Measurements from ENCODE around the gene CREBBP. TPM values are rescaled to one million over a fixed set of nuclear protein-coding genes. Genes with fewer than 3 reads are reported as not detected.

Gene CREBBP
- total and polyA plus RNA-seq, 2 experiments from 2014 or later = 24.4 to 33.8 TPM

GRCh38 chr16:3727806-3728381 is 152.6 kb downstream of the CREBBP start:
- Histone ChIP-seq H3K4me3 (no peak overlapping the region), H3K9me3 (ENCODE audit: low read depth) (no peaks in the 10 kb centered on the region), H3K27ac (no peak overlapping the region), H3K27me3 (no peaks in the 10 kb centered on the region), H3K36me3 (peaks cover 41% of the 10 kb centered on the region), H3K4me1 (ENCODE audit: low read depth) (no peaks in the 10 kb centered on the region)
- DNase-seq (ENCODE audit: low read depth in 1 of 2, low spot score in 1 of 2) = no peak
- TF ChIP-seq CTCF (IDR thresholded peaks at IDR 0.05; ENCODE audit: low read depth, low read length) = no peak

- DNase-seq (ENCODE audit: low read depth in 1 of 2, low spot score in 1 of 2) = no peak
- H3K27ac ChIP-seq = peak overlapping the region; percentile 21
- no peaks in the 10 kb centered on the region for H3K27me3 ChIP-seq
- TF ChIP-seq CTCF (IDR thresholded peaks at IDR 0.05; ENCODE audit: low read depth, low read length) = no peak
- H3K4me3 ChIP-seq = no peak overlapping the region
- H3K4me1 ChIP-seq (ENCODE audit: low read depth) = no peaks in the 10 kb centered on the region
- H3K9me3 ChIP-seq (ENCODE audit: low read depth) = no peaks in the 10 kb centered on the region
- H3K36me3 ChIP-seq = peaks cover 30% of the 10 kb centered on the region
Observed at GRCh38 chr16:3726021-3726687, 154.4 kb downstream of the CREBBP start.

- H3K4me3 ChIP-seq = no peak overlapping the region
- H3K27ac ChIP-seq = peak overlapping the region; percentile 21
- peaks cover 24% of the 10 kb centered on the region for H3K36me3 ChIP-seq
- DNase-seq (ENCODE audit: low read depth in 1 of 2, low spot score in 1 of 2) = no peak
- H3K9me3 ChIP-seq (ENCODE audit: low read depth) = no peaks in the 10 kb centered on the region
- no peaks in the 10 kb centered on the region for H3K27me3 ChIP-seq
- H3K4me1 ChIP-seq (ENCODE audit: low read depth) = no peaks in the 10 kb centered on the region
- TF ChIP-seq CTCF (IDR thresholded peaks at IDR 0.05; ENCODE audit: low read depth, low read length) = no peak
Observed at GRCh38 chr16:3725276-3725675, 155.2 kb downstream of the CREBBP start.

- Histone ChIP-seq H3K9me3 (ENCODE audit: low read depth) (no peaks in the 10 kb centered on the region), H3K27me3 (no peaks in the 10 kb centered on the region), H3K36me3 (peaks cover 4% of the 10 kb centered on the region), H3K27ac (no peak overlapping the region), H3K4me1 (ENCODE audit: low read depth) (no peaks in the 10 kb centered on the region), H3K4me3 (no peak overlapping the region)
- no peak for DNase-seq (ENCODE audit: low read depth in 1 of 2, low spot score in 1 of 2)
- no peak for TF ChIP-seq CTCF (IDR thresholded peaks at IDR 0.05; ENCODE audit: low read depth, low read length)
Observed at GRCh38 chr16:3722508-3722907, 158.0 kb downstream of the CREBBP start.

GRCh38 chr16:3720418-3720817 is 160.1 kb downstream of the CREBBP start:
- H3K4me1 ChIP-seq (ENCODE audit: low read depth) = no peaks in the 10 kb centered on the region
- H3K4me3 ChIP-seq = no peak overlapping the region
- no peak for DNase-seq (ENCODE audit: low read depth in 1 of 2, low spot score in 1 of 2)
- H3K27me3 ChIP-seq = no peaks in the 10 kb centered on the region
- H3K27ac ChIP-seq = no peak overlapping the region
- H3K9me3 ChIP-seq (ENCODE audit: low read depth) = no peaks in the 10 kb centered on the region
- no peak for TF ChIP-seq CTCF (IDR thresholded peaks at IDR 0.05; ENCODE audit: low read depth, low read length)
- no peaks in the 10 kb centered on the region for H3K36me3 ChIP-seq
